OCI-M2 (cell line): ENCODE measurements around the gene DYRK4.
A peak's percentile ranks its signal among the peaks of the same experiment; 100 is the strongest.
"Not testable (repeated sequence)": the region's sequence is repeated elsewhere in the genome, so short reads cannot be mapped to it uniquely, and the experiment has no call there.

Source experiments
- DNase-seq: peaks from one replicate; lab custom pipeline; 2025; ENCODE audit not compliant: unreplicated experiment; lab: John Stamatoyannopoulos, UW

The DYRK4 gene

DNA sequence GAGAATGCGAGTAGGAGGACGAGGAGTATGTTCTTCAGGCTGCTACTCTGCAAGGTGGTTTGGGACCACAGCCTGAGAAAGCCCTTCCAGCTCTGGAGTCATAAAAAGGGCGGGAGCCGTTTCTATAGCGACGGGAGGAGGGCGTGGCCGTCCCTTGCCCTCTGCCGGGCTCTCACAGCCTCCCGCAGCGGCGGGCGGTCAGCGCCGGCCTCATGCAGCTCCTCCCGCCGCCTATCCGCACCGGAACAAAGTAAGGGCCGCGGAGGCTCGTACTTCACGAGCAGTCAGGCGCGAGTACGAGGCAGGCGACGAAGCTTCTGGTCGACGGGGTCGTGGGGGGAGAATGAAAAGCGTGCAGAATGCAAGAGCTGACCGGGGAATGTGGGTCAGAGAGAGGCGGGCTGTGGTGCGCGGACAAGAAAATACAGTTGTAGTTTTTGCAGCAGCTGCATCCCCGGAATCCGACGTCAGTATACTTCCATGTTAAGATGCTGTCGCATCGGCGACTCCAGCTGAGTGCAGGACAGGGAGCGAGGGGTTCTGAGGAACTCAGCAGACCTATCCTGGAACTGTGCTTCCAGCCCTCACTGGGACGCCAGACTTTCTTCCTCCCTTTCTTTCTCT is at the start of gene DYRK4:
DYRK4 (plus strand) TSS at position 175 of the 624 bp plus-strand sequence; CDS start at position 213, 38 bp downstream.
- no peak for DNase-seq

DNA sequence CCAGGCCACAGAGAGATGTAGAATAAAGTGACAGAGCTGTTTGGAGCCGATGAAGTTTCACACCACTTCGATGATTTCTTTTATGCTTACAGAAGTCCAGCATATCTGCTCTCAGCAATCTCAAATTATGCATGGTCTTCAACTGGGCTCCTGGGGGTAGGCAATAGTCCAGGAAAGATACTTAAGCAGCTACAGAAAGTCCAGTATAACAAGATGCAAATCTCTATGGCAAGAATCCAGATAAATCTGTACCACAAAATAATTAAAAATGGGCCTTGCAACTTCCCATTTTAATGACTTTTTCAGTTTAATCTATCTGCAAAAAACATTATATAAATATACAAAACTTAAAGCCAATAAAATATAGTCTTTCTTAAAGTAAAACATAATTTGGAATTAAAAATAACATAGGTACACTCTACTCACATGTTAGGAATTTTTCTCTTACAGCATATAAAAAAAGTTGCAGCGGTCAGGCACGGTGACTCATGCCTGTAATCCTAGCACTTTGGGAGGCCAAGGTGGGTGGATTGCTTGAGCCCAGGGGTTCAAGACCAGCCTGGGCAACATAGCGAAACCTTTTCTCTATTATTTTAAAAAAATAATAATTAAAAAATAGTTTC is 43.8 kb upstream of the DYRK4 start:
- no peak for DNase-seq

GRCh38 chr12:4523443-4523842 is 38.6 kb upstream of the DYRK4 start:
- DNase-seq = not testable (repeated sequence)

- DNase-seq = no peak
These were observed 35.0 kb upstream of the DYRK4 start for GRCh38 chr12:4526923-4527546.

- DNase-seq = no peak
These were observed 31.8 kb upstream of the DYRK4 start for GRCh38 chr12:4530160-4530559.

- no peak for DNase-seq
These were observed 30.9 kb upstream of the DYRK4 start for GRCh38 chr12:4530982-4531586.

- no peak for DNase-seq
These were observed 26.9 kb upstream of the DYRK4 start for GRCh38 chr12:4535092-4535491.

GRCh38 chr12:4535871-4536270 is 26.1 kb upstream of the DYRK4 start:
- no peak for DNase-seq

- peak; percentile 25 for DNase-seq
These were observed 23.5 kb upstream of the DYRK4 start, which contains the start of gene RAD51AP1 for GRCh38 chr12:4538207-4539160. Gene RAD51AP1, plus strand, starts transcription at chr12:4538890. Its CDS starts 50 bp downstream, at chr12:4538940.

DNA sequence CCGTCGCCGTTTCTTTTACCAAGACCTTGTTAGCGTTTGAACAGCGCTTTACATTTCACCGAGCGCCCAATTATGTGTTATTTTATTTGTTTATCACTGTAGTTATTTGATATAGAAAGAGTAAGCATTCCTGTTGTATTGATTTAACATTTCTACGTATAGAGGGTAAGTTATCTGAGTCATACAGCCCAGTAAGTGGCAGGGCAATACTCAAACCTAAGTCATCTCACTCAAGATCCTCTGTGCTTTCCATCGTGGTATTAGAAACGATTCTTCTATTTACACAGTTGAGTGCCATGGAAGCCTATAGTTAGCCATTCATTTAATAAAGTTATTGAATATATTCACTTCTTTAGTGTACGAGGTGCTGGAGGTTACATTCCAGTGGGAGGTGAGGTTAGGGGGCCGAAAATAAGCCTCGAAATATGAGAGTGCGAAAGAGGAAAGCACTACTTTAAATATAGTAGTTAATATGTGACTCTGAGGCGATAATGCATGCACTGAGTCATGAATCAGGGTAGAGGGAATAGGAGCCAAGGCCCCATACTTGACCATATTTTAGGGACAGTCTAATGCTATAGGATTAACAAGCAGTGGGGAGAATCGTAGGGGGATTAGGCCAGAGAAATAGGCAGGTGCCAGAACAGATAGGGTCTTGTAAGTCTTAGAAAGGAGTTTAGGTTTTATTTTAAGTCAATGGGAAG is 22.7 kb upstream of the DYRK4 start:
- no peak for DNase-seq

GRCh38 chr12:4540170-4540569 is 21.8 kb upstream of the DYRK4 start:
- no peak for DNase-seq

DNA sequence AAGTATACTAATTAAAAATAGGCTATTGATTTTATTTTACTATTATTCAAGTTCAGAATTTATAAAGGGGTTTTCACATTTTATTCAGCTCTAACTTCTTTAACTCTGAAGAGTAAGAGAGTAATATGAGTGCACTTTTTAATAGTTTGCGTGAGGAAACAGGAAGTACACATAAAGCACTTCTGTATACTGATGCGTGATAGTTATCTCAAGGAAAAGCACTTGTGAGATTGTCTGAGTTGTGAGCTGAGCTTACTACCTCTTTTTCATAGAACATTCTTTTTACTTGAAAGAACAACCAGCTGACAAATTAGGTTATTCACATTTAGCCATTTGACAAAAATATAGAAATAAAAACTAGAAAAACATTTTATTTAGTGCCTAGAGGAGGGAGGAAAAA is 21.4 kb upstream of the DYRK4 start:
- no peak for DNase-seq

GRCh38 chr12:4545195-4545594 is 16.8 kb upstream of the DYRK4 start:
- no peak for DNase-seq

- no peak for DNase-seq
These were observed 9.8 kb upstream of the DYRK4 start for GRCh38 chr12:4552191-4552590.

DNA sequence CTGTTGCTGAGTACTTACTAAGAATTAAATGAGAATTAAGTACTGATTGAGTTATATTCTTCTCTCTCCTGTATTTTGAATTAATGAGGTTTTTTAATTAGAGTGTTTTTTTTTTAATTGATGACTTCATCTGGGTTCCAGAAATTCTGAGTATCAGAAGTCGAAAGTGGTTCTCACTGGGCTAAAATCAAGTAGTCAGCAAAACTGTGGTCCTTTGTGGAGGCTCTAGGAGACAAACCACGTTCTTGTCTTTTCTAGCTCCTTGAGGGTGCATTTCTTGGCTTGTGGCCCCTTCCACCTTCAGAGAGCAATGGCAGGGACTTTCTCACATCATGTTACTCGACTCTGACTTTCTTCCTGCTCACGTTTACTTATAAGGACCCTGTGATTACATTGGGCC is 8.1 kb upstream of the DYRK4 start:
- DNase-seq = no peak

DNA sequence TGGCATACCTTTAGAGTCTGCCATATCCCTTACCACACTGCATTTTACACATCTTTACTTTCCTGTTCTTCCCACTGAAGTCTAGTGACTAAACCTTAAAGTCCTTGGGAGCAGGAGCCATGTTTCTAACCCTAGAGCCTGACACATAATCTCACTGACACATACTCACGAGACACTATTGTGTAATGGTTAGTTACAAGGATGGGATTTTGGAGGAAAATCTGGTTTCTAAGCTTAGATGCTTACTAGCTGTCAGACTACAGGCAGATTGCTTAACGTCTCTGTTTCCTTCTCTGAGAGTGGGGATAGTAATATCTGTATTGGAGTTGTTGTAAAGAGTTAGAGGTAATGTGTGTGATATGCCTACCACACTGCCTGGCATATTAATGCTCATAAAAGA is 6.2 kb upstream of the DYRK4 start:
- no peak for DNase-seq

- DNase-seq = no peak
These were observed 5.1 kb upstream of the DYRK4 start for GRCh38 chr12:4556735-4557530.

- DNase-seq = no peak
These were observed 4.4 kb upstream of the DYRK4 start for GRCh38 chr12:4557586-4557985.

- DNase-seq = no peak
These were observed 3.8 kb upstream of the DYRK4 start for GRCh38 chr12:4558171-4558570.
